Sigmoid colon (tissue), 4 donors: Measurements from ENCODE around the gene MTERF2.
"Not testable (repeated sequence)": the region's sequence is repeated elsewhere in the genome, so short reads cannot be mapped to it uniquely, and the experiment has no call there.

Experiments used
- POLR2AphosphoS5 ChIP-seq, 4 donors: sonication (generic); formaldehyde crosslinking; IDR thresholded peaks; one replicate each; pipeline ENCODE4 v1.6.1; 2017; ENCODE audit warnings: antibody characterized with exemption in 4 of 4
- TF ChIP-seq, protein P1 (sequence below), 4 experiments: fragments of 450-650 bp in 3 of 4; fragments of 200-600 bp in 1 of 4; IDR thresholded peaks; one replicate each; pipeline ENCODE4 v1.5.1; 2016 to 2019; ENCODE audit warnings: antibody characterized with exemption in 4 of 4, mild to moderate bottlenecking in 3 of 4, moderate library complexity in 2 of 4

DNA sequence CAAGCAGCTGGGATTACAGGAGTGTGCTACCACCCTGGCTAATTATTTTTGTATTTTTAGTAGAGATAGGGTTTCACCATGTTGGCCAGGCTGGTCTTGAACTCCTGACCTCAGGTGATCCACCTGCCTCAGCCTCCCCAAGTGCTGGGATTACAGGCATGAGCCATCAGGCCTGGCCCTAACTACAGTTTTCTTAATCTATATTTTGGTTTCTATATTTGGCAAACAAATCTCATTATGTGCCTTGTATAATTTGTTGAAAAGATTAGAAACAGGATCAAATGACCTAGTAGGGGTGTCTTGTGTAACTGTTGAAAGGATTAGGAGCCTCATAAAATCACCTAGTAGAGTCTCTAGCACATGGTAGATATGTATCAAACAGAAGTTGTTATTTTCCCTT is 39.4 kb upstream of the MTERF2 start:
- TF ChIP-seq, protein P1, sequence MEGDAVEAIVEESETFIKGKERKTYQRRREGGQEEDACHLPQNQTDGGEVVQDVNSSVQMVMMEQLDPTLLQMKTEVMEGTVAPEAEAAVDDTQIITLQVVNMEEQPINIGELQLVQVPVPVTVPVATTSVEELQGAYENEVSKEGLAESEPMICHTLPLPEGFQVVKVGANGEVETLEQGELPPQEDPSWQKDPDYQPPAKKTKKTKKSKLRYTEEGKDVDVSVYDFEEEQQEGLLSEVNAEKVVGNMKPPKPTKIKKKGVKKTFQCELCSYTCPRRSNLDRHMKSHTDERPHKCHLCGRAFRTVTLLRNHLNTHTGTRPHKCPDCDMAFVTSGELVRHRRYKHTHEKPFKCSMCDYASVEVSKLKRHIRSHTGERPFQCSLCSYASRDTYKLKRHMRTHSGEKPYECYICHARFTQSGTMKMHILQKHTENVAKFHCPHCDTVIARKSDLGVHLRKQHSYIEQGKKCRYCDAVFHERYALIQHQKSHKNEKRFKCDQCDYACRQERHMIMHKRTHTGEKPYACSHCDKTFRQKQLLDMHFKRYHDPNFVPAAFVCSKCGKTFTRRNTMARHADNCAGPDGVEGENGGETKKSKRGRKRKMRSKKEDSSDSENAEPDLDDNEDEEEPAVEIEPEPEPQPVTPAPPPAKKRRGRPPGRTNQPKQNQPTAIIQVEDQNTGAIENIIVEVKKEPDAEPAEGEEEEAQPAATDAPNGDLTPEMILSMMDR (IDR thresholded peaks at IDR 0.05): not testable (repeated sequence)
- not testable (repeated sequence) for TF ChIP-seq POLR2AphosphoS5 (IDR thresholded peaks at IDR 0.05)
